Adipocyte (in vitro differentiated cells): ENCODE results near the gene SPIN3.
A peak's percentile ranks its signal among the peaks of the same experiment; 100 is the strongest.
"Not testable (repeated sequence)": the region's sequence is repeated elsewhere in the genome, so short reads cannot be mapped to it uniquely, and the experiment has no call there.

ENCODE experiments used
- DNase-seq: peaks from one replicate; pipeline ENCODE4 v3.0.0-alpha.2; 2015; ENCODE audit warnings: low read depth
- H3K27me3 ChIP-seq: replicated peaks from 2 replicates; pipeline ENCODE4 v1.7.0; 2013; ENCODE audit warnings: mild to moderate bottlenecking, low read length, moderate library complexity; ENCODE audit not compliant: control insufficient read depth, insufficient read depth
- H3K36me3 ChIP-seq: 2 replicates; pipeline ENCODE4 v1.7.0; 2013; ENCODE audit warnings: low read length, mild to moderate bottlenecking, moderate library complexity; ENCODE audit not compliant: control insufficient read depth, insufficient read depth, severe bottlenecking
- H3K4me1 ChIP-seq: 2 replicates; pipeline ENCODE4 v1.7.0; 2013; ENCODE audit warnings: mild to moderate bottlenecking, low read length, moderate library complexity; ENCODE audit not compliant: control insufficient read depth, insufficient read depth
- H3K4me3 ChIP-seq: 2 replicates; pipeline ENCODE4 v1.7.0; 2013; ENCODE audit warnings: mild to moderate bottlenecking, low read length, moderate library complexity
- H3K9ac ChIP-seq: 2 replicates; pipeline ENCODE4 v1.7.0; 2013; ENCODE audit warnings: mild to moderate bottlenecking, low read length, moderate library complexity
- H3K9me3 ChIP-seq: 2 replicates; pipeline ENCODE4 v1.7.0; 2013; ENCODE audit warnings: mild to moderate bottlenecking, low read length, moderate library complexity; ENCODE audit not compliant: control insufficient read depth

SPIN3 gene

DNA sequence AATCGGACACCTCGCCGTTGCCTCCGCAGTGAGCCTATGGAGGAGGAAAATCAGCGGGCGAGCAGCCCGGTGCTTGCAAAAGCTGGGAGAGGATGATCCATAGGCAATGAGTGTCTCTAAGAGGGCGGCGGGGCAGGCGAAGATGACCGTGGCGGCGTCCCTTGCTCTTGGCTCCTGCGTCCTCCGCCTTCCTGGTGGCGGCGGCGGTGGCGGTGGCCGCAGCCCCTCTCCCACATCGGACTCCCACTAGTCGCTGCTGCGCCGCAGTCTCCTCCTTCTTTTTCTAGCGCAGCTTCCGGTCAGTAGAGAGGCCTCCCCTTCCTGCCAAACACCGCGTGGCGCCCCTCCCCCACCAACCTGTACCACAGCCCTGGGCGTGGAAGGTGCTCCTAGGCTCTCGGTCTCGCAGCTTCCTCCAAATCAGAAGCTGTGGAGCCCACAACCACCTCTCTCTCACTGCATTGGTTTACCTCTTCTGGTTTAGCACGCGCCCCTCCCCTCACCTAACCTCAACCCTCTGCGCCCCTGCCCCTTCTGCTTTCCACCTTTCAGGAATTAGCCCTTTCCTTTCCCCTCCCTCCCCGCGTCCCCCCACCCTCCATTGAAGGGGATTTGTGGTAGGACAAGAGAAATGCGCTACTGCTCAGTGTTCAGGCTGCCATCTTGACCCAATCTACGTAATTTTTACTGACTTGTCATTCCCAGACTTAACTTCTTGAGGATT lies at the start of gene SPIN3:
TSS of gene SPIN3 (minus strand) at position 271 of the 724 bp plus-strand sequence. CDS start 594 bp downstream, outside the sequence.
- Histone ChIP-seq H3K27me3 (peaks cover 9% of the 10 kb centered on the region), H3K9ac (peak within 1 kb of the TSS; percentile 86), H3K4me1 (no peaks in the 10 kb centered on the region), H3K9me3 (peaks cover 16% of the 10 kb centered on the region), H3K4me3 (peak within 1 kb of the TSS; percentile 87), H3K36me3 (peaks cover 13% of the 10 kb centered on the region)
- DNase-seq, result peak; percentile 78

DNA sequence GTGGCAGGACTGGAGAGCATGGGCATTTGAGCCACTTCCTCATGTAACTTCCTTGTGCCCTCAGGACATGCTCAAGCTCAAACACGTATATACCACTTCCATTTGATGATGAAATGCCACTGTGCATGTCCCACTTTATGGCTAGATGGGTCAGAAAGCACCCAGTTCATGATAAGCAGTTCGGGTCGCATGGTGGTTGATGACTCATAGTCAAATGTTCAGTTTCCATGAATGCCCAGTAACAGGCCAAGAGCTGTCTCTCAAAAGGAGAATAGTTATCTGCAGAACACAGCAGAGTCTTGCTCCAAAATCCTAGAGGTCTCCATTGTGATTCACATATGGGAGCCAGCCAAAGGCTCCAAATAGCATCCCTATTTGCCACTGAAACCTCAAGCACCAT lies 48.9 kb upstream of the SPIN3 start:
- Histone ChIP-seq H3K9me3 (peaks cover 16% of the 10 kb centered on the region), H3K27me3 (peaks cover 23% of the 10 kb centered on the region), H3K4me1 (no peaks in the 10 kb centered on the region), H3K4me3 (no peak overlapping the region), H3K36me3 (no peaks in the 10 kb centered on the region), H3K9ac (no peak overlapping the region)
- DNase-seq, result no peak

DNA sequence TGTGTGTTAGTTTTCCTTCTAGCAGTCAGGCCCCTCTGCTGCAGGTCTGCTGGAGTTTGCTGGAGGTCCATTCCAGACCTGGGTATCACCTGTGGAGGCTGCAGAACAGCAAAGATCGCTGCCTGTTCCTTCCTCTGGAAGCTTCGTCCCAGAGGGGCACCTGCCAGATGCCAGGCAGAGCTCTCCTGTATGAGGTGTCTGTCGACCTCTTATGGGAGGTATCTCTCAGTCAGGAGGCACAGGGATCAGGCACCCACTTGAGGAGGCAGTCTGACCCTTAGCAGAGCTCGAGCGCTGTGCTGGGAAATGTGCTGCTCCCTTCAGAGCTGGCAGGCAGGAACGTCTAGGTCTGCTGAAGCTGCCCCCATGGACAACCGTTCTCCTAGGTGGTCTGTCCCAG lies 41.9 kb upstream of the SPIN3 start:
- not testable (repeated sequence) for H3K9ac ChIP-seq, H3K36me3 ChIP-seq, DNase-seq, H3K4me3 ChIP-seq, H3K4me1 ChIP-seq
- H3K27me3 ChIP-seq, result peaks cover 14% of the 10 kb centered on the region
- peaks cover 29% of the 10 kb centered on the region for H3K9me3 ChIP-seq

DNA sequence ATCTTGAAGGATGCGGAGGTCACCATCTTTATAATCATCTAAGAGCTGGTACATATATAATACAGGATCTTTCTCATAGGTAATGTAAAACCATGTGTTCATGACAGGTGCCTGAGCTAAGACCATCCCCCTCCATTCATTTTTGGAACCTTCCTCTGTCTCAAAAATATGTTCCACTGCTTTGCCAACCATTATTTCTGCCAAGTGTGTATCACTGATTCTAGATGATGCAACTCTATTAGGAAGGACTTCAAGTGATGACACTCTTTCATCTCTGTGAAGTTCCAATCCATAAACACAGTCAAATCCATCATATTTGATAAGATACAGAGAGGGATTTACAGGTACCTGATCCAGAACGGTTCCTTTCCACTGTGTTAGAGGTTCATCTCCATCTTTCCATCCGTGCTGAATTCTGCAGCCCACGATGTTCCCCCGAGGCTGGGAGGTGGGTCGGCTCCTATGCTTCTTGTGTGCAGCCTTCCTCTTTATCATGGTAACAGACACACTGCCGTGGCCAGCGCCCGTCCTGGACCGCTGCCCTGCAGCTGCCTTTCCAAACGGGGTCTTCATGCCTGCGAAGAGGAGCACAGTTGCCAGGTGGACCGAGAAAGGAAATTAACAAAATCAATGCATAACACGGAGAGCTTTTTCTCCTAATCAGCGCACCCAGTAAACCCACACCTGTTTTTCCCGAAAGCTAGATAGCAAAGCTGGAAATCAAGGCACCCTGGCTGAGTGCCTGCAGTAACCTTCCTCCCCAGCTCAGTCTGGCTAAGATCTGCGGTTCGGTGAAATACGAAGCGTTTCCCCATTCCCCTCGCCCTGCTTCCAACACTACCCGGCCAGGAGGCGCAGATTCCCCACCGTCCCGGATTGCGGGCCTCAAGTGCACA lies 718 bp downstream of the SPIN3 start:
- Histone ChIP-seq H3K4me3 (peak overlapping the region; percentile 87), H3K9ac (peak overlapping the region; percentile 86), H3K27me3 (peaks cover 2% of the 10 kb centered on the region), H3K4me1 (no peaks in the 10 kb centered on the region), H3K36me3 (peaks cover 13% of the 10 kb centered on the region), H3K9me3 (peaks cover 16% of the 10 kb centered on the region)
- DNase-seq, result peak; percentile 0

DNA sequence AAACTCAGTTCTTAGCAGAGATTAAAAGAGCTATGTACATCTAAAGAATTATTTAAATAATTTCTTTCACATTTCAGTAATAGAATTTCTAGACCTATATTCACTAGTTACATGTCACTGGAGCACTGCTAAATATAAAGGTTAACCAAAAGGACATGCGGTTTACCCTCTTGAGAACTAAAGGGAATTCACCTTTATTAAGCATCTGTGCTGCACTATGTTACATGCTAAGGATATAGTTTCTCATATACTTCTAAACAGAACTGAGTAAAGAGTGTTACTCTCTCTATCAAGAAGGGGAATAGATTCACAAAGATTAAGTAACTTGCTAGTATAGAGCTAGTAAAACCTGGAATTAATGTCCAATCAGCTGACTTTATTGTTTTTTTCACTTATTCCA lies 7.6 kb downstream of the SPIN3 start:
- Histone ChIP-seq H3K9me3 (no peaks in the 10 kb centered on the region), H3K36me3 (peaks cover 29% of the 10 kb centered on the region), H3K9ac (no peak overlapping the region), H3K4me1 (no peaks in the 10 kb centered on the region), H3K4me3 (no peak overlapping the region), H3K27me3 (peaks cover 3% of the 10 kb centered on the region)
- DNase-seq, result no peak

DNA sequence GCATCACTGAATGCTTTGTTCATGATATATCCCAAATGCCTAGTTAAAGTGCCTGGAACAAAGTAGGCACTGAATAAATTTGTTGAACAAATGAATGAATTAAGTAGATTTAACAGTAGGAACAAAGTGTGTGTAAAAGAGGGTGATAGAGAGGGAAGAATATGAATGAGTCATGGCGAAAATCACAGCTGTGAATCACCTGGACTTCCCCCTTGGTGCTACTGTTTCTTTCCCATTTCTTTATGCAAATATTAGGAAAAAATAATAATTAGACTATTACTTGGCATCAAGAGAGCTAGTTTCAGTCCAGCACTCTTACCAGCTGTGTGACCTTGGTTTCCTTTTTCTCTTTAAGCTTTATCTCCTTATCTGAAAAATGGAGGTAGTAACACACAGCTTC lies 9.2 kb downstream of the SPIN3 start:
- Histone ChIP-seq H3K27me3 (peaks cover 3% of the 10 kb centered on the region), H3K36me3 (peaks cover 21% of the 10 kb centered on the region), H3K9ac (no peak overlapping the region), H3K9me3 (no peaks in the 10 kb centered on the region), H3K4me1 (no peaks in the 10 kb centered on the region), H3K4me3 (no peak overlapping the region)
- no peak for DNase-seq

DNA sequence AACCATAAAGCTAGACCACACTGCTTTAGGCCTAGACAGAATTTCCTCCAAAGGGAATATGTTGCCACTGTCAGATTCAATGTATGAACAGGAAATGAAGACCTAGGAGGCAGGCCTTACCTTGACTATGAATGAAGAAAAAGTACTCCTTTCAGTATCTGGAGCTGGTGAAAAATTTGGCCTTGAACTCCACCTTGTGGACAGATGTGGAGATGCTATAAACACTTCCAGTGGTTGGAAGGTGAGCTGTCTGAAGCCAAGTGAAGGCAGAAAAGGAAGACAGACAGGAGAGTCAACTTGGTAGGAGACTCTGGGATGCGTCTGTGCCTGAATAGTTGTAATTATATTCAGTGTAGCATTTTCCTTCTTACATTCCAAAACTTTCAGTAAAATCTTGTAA lies 17.2 kb downstream of the SPIN3 start:
- Histone ChIP-seq H3K27me3 (peaks cover 5% of the 10 kb centered on the region), H3K4me1 (no peaks in the 10 kb centered on the region), H3K9me3 (no peaks in the 10 kb centered on the region), H3K36me3 (peaks cover 31% of the 10 kb centered on the region), H3K4me3 (no peak overlapping the region), H3K9ac (no peak overlapping the region)
- peak; percentile 58 for DNase-seq

DNA sequence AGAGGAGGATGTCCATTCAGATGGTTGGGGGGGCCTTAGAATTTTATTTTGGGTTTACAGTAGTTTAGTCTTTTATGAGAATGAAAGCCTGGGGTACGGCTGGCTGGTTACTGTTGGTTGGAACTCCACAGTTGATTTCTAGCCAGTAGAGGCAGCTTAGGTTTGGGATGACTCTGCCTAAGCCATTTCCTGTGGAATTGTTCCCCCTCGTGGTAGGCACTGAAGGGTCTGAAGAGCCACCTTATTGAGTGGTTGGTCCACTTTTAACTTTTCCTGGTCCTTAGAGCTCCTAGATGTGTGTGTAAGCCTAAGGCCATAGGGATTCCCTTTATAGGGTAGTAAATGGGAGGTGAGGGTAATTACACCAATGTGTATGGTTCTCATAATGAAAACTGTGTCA lies 19.7 kb downstream of the SPIN3 start:
- Histone ChIP-seq H3K4me1 (no peaks in the 10 kb centered on the region), H3K36me3 (peaks cover 24% of the 10 kb centered on the region), H3K9ac (no peak overlapping the region), H3K4me3 (no peak overlapping the region), H3K27me3 (peaks cover 5% of the 10 kb centered on the region), H3K9me3 (no peaks in the 10 kb centered on the region)
- DNase-seq, result no peak

DNA sequence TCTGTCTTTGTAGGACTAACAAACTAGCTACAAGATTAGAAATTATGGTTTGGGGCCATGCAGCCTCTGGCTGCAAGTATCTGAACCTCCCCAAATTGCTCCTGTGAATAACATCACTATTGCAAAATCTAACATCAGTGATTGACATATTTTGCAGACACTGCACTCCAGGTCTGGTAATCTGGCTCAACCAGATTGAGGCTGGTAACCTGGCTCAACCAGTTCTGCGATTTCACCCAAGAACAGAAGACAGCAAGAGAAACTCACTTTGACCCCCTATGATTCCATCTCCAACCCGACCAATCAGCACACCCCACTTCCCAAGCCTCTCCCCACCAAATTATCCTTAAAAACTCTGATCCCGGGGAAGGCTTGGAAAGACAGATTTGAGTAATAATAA lies 20.9 kb downstream of the SPIN3 start:
- no peak overlapping the region for H3K4me3 ChIP-seq
- H3K9me3 ChIP-seq, result no peaks in the 10 kb centered on the region
- no peak overlapping the region for H3K9ac ChIP-seq
- H3K27me3 ChIP-seq, result no peaks in the 10 kb centered on the region
- no peak for DNase-seq
- no peaks in the 10 kb centered on the region for H3K4me1 ChIP-seq
- H3K36me3 ChIP-seq, result peaks cover 24% of the 10 kb centered on the region

DNA sequence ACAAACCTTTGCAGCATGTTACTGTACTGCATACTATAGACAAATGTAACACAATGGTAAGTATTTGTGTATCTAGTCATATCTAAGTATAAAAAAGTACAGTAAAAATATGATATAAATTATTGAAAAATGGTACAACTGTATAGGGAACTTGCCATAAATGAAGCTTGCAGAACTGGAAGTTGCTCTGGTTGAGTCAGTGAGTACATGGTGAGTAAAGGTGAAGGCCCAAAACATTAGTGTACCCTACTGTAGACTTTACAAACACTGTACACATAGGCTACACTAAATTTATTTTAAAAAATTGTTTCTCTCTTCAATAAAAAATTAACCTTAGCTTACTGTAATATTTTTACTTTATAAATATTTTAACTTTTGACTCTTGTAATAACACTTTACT lies 25.8 kb downstream of the SPIN3 start:
- DNase-seq, result no peak
- H3K9ac ChIP-seq, result no peak overlapping the region
- peaks cover 7% of the 10 kb centered on the region for H3K27me3 ChIP-seq

DNA sequence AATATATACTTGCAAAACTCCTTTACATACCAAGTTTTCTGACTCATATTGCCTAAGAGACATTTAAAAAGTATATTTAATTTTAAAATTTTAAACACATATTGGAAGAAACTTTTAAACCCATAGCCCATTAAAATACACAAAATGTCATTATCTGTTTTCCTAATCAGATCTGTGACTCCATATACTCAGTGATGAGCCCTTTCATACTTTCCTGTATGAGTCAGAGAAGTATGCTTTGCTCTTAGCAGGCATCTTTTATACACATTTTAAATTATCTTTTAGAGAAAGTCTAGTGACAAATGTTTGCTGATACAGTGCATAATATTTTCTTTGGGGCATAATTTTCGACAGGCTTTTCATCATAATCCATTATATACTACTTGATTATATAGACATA lies 26.4 kb downstream of the SPIN3 start:
- H3K9me3 ChIP-seq, result no peaks in the 10 kb centered on the region
- no peaks in the 10 kb centered on the region for H3K4me1 ChIP-seq
- no peak overlapping the region for H3K9ac ChIP-seq
- DNase-seq, result peak; percentile 10
- H3K27me3 ChIP-seq, result peaks cover 7% of the 10 kb centered on the region
- peaks cover 3% of the 10 kb centered on the region for H3K36me3 ChIP-seq
- no peak overlapping the region for H3K4me3 ChIP-seq

More for the DNA sequence above, 25.8 kb downstream of the SPIN3 start:
- H3K4me1 ChIP-seq, result no peaks in the 10 kb centered on the region
- H3K4me3 ChIP-seq, result no peak overlapping the region
- H3K9me3 ChIP-seq, result no peaks in the 10 kb centered on the region
- H3K36me3 ChIP-seq, result peaks cover 3% of the 10 kb centered on the region
